Measurements from ENCODE around the gene SUGT1.

GRCh38 chr13:52650731-52651130, 1.9 kb upstream of the SUGT1 start:
- TF ChIP-seq CTCF (IDR thresholded peaks at IDR 0.05; ENCODE audit: low read depth, low read length) (no peak), EZH2phosphoT487 (IDR thresholded peaks at IDR 0.05; ENCODE audit: low read depth) (no peak)

All from OCI-LY3 (cell line).